H1 (cell line): ENCODE results near the gene SKOR2. TPM values are rescaled to one million over a fixed set of nuclear protein-coding genes. Genes with fewer than 3 reads are reported as not detected.

Source experiments
- CTCF ChIA-PET: fragments of 300-600 bp; sonication (Branson Sonifier 250); formaldehyde crosslinking; loops from one replicate; lab custom pipeline; 2021; ENCODE audit not compliant: partially characterized antibody; lab: Charles Lee
- POLR2A ChIA-PET: fragments of 300-600 bp; sonication (Branson Sonifier 250); formaldehyde crosslinking; loops from one replicate; lab custom pipeline; 2021; ENCODE audit warnings: inconsistent platforms; ENCODE audit not compliant: partially characterized antibody; lab: Charles Lee
- DNase-seq, 2 experiments: peaks; one replicate each; pipeline versions ENCODE4 v3.0.0 to v3.0.0-alpha.2; 2010 to 2022; ENCODE audit warnings: low spot score in 2 of 2, low read depth in 1 of 2, mixed read lengths in 1 of 2
- FAIRE-seq: peaks from 2 replicates; lab custom pipeline; 2011; peaks lifted over from hg19 to GRCh38; lab: Jason Lieb, UNC
- H2AFZ ChIP-seq: 2 replicates; pipeline ENCODE4 v1.8.1; 2012; ENCODE audit warnings: low read length, inconsistent platforms
- H2AK5ac ChIP-seq: 2 replicates; pipeline ENCODE4 v1.6.1; 2013; ENCODE audit warnings: low read depth, low read length
- H2BK120ac ChIP-seq: replicated peaks from 2 replicates; pipeline ENCODE3; 2013; ENCODE audit warnings: low read depth, low read length, inconsistent platforms
- H2BK12ac ChIP-seq: 2 replicates; pipeline ENCODE4 v1.6.1; 2013; ENCODE audit warnings: low read depth, low read length
- H2BK15ac ChIP-seq: 2 replicates; pipeline ENCODE4 v1.6.1; 2013; ENCODE audit warnings: low read length
- H2BK20ac ChIP-seq: 2 replicates; pipeline ENCODE4 v1.6.1; 2013; ENCODE audit warnings: low read length
- H2BK5ac ChIP-seq: 2 replicates; pipeline ENCODE4 v1.6.1; 2013; ENCODE audit warnings: low read depth, low read length
- H3K14ac ChIP-seq: 2 replicates; pipeline ENCODE4 v1.6.1; 2013; ENCODE audit warnings: inconsistent platforms; ENCODE audit not compliant: insufficient read length
- H3K18ac ChIP-seq: 2 replicates; pipeline ENCODE4 v1.6.1; 2013; ENCODE audit warnings: low read length; ENCODE audit errors: extremely low read depth
- H3K23ac ChIP-seq: 2 replicates; pipeline ENCODE4 v1.6.1; 2013; ENCODE audit warnings: inconsistent platforms; ENCODE audit not compliant: insufficient read length
- H3K23me2 ChIP-seq: 2 replicates; pipeline ENCODE4 v1.6.1; 2013; ENCODE audit warnings: low read depth, low read length
- H3K27ac ChIP-seq: 2 replicates; pipeline ENCODE4 v1.6.1; 2011; ENCODE audit warnings: low read depth, low read length, inconsistent platforms
- H3K27me3 ChIP-seq, 4 experiments: replicated peaks in 1 of 4; 1 replicate in 1 of 4; 2 replicates in 3 of 4; pipeline versions ENCODE4 v1.6.1 to v1.8.1; 2011 to 2013; ENCODE audit warnings: low read length in 3 of 4, mild to moderate bottlenecking in 3 of 4, inconsistent platforms in 2 of 4, mixed read lengths in 2 of 4, moderate library complexity in 1 of 4; ENCODE audit not compliant: control insufficient read depth in 3 of 4, insufficient read depth in 3 of 4; ENCODE audit errors: extremely low read depth in 1 of 4
- H3K36me3 ChIP-seq, 4 experiments: 2 replicates each; pipeline versions ENCODE4 v1.6.1 to v1.8.1; 2011 to 2013; ENCODE audit warnings: mild to moderate bottlenecking in 4 of 4, low read length in 3 of 4, moderate library complexity in 2 of 4, control low read depth in 1 of 4, inconsistent platforms in 1 of 4; ENCODE audit not compliant: insufficient read depth in 4 of 4, control insufficient read depth in 2 of 4
- H3K4ac ChIP-seq: replicated peaks from 2 replicates; pipeline ENCODE3; 2013; ENCODE audit warnings: low read length, low read depth, mixed read lengths, inconsistent platforms; ENCODE audit not compliant: insufficient read length
- H3K4me1 ChIP-seq, 4 experiments: replicated peaks in 1 of 4; 1 replicate in 1 of 4; 2 replicates in 3 of 4; pipeline versions ENCODE4 v1.6.1 to v1.8.1; 2011 to 2013; ENCODE audit warnings: low read length in 3 of 4, inconsistent platforms in 2 of 4, mixed read lengths in 1 of 4; ENCODE audit not compliant: insufficient read depth in 4 of 4, control insufficient read depth in 3 of 4
- H3K4me2 ChIP-seq, 2 experiments: 2 replicates each; pipeline versions ENCODE4 v1.6.1 to v1.8.1; 2011 to 2013; ENCODE audit warnings: low read depth in 2 of 2, low read length in 2 of 2, control low read depth in 1 of 2, inconsistent platforms in 1 of 2, mild to moderate bottlenecking in 1 of 2; ENCODE audit not compliant: insufficient read depth in 1 of 2
- H3K4me3 ChIP-seq, 4 experiments: fragments of 200-600, 300-600 bp in 1 of 4; sonication (generic), shearing (Covaris generic), sonication (Bioruptor Twin) in 1 of 4; 2 replicates each; pipeline versions ENCODE4 v1.5.1 to v1.8.1; 2011 to 2016; ENCODE audit warnings: low read length in 4 of 4, low read depth in 3 of 4, control low read depth in 2 of 4, inconsistent platforms in 2 of 4, mild to moderate bottlenecking in 2 of 4, mixed read lengths in 1 of 4, moderate library complexity in 1 of 4; ENCODE audit not compliant: insufficient read depth in 2 of 4; ENCODE audit errors: extremely low read depth in 1 of 4
- H3K56ac ChIP-seq: replicated peaks from 2 replicates; pipeline ENCODE3; 2013; ENCODE audit warnings: low read depth, mild to moderate bottlenecking, mixed read lengths, low read length, inconsistent platforms; ENCODE audit not compliant: insufficient read length
- H3K79me1 ChIP-seq: 2 replicates; pipeline ENCODE4 v1.6.1; 2013; ENCODE audit warnings: low read depth, low read length, control low read depth
- H3K79me2 ChIP-seq, 2 experiments: 2 replicates each; pipeline versions ENCODE4 v1.6.1 to v1.8.1; 2012 to 2013; ENCODE audit warnings: low read length in 2 of 2, mild to moderate bottlenecking in 2 of 2, inconsistent platforms in 1 of 2; ENCODE audit not compliant: insufficient read depth in 2 of 2, control insufficient read depth in 1 of 2
- H3K9ac ChIP-seq, 4 experiments: replicated peaks in 1 of 4; 1 replicate in 1 of 4; 2 replicates in 3 of 4; pipeline versions ENCODE4 v1.6.1 to v1.8.1; 2011 to 2013; ENCODE audit warnings: low read depth in 3 of 4, low read length in 3 of 4, control low read depth in 2 of 4, mild to moderate bottlenecking in 2 of 4, moderate library complexity in 2 of 4, inconsistent platforms in 1 of 4; ENCODE audit errors: extremely low read depth in 1 of 4
- H3K9me3 ChIP-seq, 2 experiments: 2 replicates each; pipeline versions ENCODE4 v1.6.1 to v1.8.1; 2012 to 2013; ENCODE audit warnings: mild to moderate bottlenecking in 2 of 2, moderate library complexity in 2 of 2, control low read depth in 1 of 2, inconsistent platforms in 1 of 2, low read depth in 1 of 2, low read length in 1 of 2, mixed read lengths in 1 of 2; ENCODE audit not compliant: insufficient read depth in 2 of 2
- H4K20me1 ChIP-seq, 2 experiments: replicated peaks in 1 of 2; 2 replicates each; pipeline versions ENCODE3 to v1.8.1; 2011 to 2013; ENCODE audit warnings: inconsistent platforms in 2 of 2, low read length in 2 of 2, mild to moderate bottlenecking in 1 of 2; ENCODE audit not compliant: insufficient read depth in 2 of 2, control insufficient read depth in 1 of 2
- H4K5ac ChIP-seq: 2 replicates; pipeline ENCODE4 v1.6.1; 2013; ENCODE audit warnings: low read length, low read depth, mixed read lengths, inconsistent platforms; ENCODE audit not compliant: insufficient read length
- H4K8ac ChIP-seq: 2 replicates; pipeline ENCODE4 v1.8.0; 2013; ENCODE audit warnings: mild to moderate bottlenecking, moderate library complexity, low read length, inconsistent platforms; ENCODE audit not compliant: insufficient read depth; ENCODE audit errors: extremely low read depth
- H4K91ac ChIP-seq: replicated peaks from 2 replicates; pipeline ENCODE3; 2013; ENCODE audit warnings: low read length, mixed read lengths, inconsistent platforms; ENCODE audit not compliant: insufficient read length
- NRF1 ChIP-seq: IDR thresholded peaks from 2 replicates; pipeline ENCODE4 v1.6.1; 2011; ENCODE audit warnings: mild to moderate bottlenecking, low read depth, low read length, improper control_type of control experiment
- PHF8 ChIP-seq: fragments of 200-600 bp; sonication (generic); conservative IDR thresholded peaks from 2 replicates; pipeline ENCODE4 v1.7.1; 2012; ENCODE audit warnings: low read depth, mild to moderate bottlenecking, inconsistent platforms, low read length, moderate library complexity
- RFX5 ChIP-seq: IDR thresholded peaks from 2 replicates; pipeline ENCODE4 v1.6.1; 2011; ENCODE audit warnings: low read depth, low read length, improper control_type of control experiment, borderline replicate concordance
- WGBS, 2 experiments: shearing (Covaris generic) in 1 of 2; methylation state at CpG; one replicate each; pipeline versions ENCODE4 v1.1.6 to v1.1.7; 2013 to 2015; ENCODE audit warnings: low lambda C conversion rate in 2 of 2, mixed read lengths in 2 of 2, inconsistent platforms in 1 of 2, low coverage in 1 of 2, missing lambda C conversion rate in 1 of 2; ENCODE audit not compliant: insufficient replicate concordance in 2 of 2, insufficient coverage in 1 of 2, insufficient read length in 1 of 2; ENCODE audit errors: extremely low coverage in 1 of 2, missing lambda C conversion rate in 1 of 2; 5-methylcytosine and 5-hydroxymethylcytosine counted together
- polyA plus RNA-seq, 7 experiments: library from polyadenylated mRNA; depleted of rRNA in 3 of 7; stranded (reverse) in 5 of 7; unstranded in 2 of 7; fragments of >200 nt in 5 of 7; fragments of 200-250 nt in 2 of 7; gene quantifications; 1 replicate in 5 of 7; 2 replicates in 1 of 7; 4 replicates in 1 of 7; pipeline versions ENCODE4 v1.2.1 to v1.2.3, GENCODE V29; 2011 to 2013; ENCODE audit warnings: missing spikeins in 2 of 7, mixed read lengths in 2 of 7
- total RNA-seq: library from RNA; stranded (reverse); fragmentation: NEBNext Ultra II Directional; extraction: Animal tissue kit (Norgen Biotek cat#: 25700); gene quantifications from 2 replicates; pipeline ENCODE4 v1.2.1, GENCODE V29; 2021

The SKOR2 gene
- total and polyA plus RNA-seq, 2 of the 8 experiments (the other 6 are each of a cell fraction or from before 2014, with no cell fraction given) = 0.05 to 0.11 TPM

DNA sequence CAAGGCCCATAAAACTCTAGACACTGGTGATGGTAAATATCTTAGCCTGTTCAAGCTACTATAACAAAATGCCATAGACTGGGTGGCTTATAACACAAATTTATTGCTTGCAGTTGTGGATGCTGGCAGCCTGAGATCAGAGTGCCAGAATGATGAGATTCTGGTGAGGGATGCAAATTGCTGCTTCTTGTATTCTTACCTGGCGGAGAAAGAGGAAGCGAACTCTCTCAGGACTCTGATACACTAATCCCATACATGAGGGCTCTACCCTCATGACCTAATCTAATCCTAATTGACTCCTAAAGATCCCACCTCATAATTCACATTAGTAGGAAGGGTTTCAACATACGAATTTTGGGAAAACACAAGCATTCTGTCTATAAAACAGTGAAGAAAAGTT, 70.7 kb downstream of the SKOR2 start:
- no peak overlapping the region for H2AK5ac ChIP-seq
- POLR2A ChIA-PET = no interaction called here
- H3K9ac ChIP-seq = no peak overlapping the region
- no peak overlapping the region for H3K18ac ChIP-seq
- no peak overlapping the region for H4K8ac ChIP-seq
- no peak overlapping the region for H2BK120ac ChIP-seq
- H2BK5ac ChIP-seq = no peak overlapping the region
- no peak overlapping the region for H3K56ac ChIP-seq
- H3K27ac ChIP-seq = no peak overlapping the region
- H3K27me3 ChIP-seq = no peaks in the 10 kb centered on the region
- H2BK20ac ChIP-seq = no peak overlapping the region
- no peaks in the 10 kb centered on the region for H3K23me2 ChIP-seq
- no peaks in the 10 kb centered on the region; a peak in 1 of 7 replicates for H3K4me1 ChIP-seq
- no peak overlapping the region for H3K4me2 ChIP-seq
- no peak for DNase-seq
- peaks cover 0 to under 1% of the 10 kb centered on the region in 2 experiments; a peak in 1 of 4 replicates for H3K79me2 ChIP-seq
- H2BK12ac ChIP-seq = no peak overlapping the region
- H4K20me1 ChIP-seq = no peaks in the 10 kb centered on the region
- no peak overlapping the region for H2AFZ ChIP-seq
- no peak overlapping the region for H3K23ac ChIP-seq
- H3K4me3 ChIP-seq = no peak overlapping the region
- no peaks in the 10 kb centered on the region for H3K79me1 ChIP-seq
- no peak overlapping the region for H3K14ac ChIP-seq
- no peak overlapping the region for H2BK15ac ChIP-seq
- no peak overlapping the region for H4K5ac ChIP-seq
- no peaks in the 10 kb centered on the region for H3K36me3 ChIP-seq
- TF ChIP-seq RFX5 (no peak), PHF8 (no peak), NRF1 (no peak)
- TF ChIP-seq, all 59 proteins: peak for 0
- Histone ChIP-seq H3K9me3 (peaks cover 14 to 16% of the 10 kb centered on the region in 2 experiments), H3K4ac (no peak overlapping the region), H4K91ac (no peak overlapping the region)
- WGBS, 2 experiments = 81% methylated on average over 3 of the region's 3 CpGs; no CpG with 5 or more reads in 1 of the 2 experiments
- FAIRE-seq = no peak
- CTCF ChIA-PET = no interaction called here
